Left renal pelvis (tissue), 4 donors: ENCODE data around the gene SYTL1. TPM values are rescaled to one million over a fixed set of nuclear protein-coding genes. Genes with fewer than 3 reads are reported as not detected.

Experiments used
- DNase-seq, 4 donors: peaks; one replicate each; pipeline ENCODE4 v3.0.0-alpha.2; 2013; ENCODE audit warnings: low read depth in 4 of 4, low spot score in 3 of 4
- polyA plus RNA-seq, 4 donors: library from polyadenylated mRNA; unstranded; fragments of 120-200 nt; gene quantifications; one replicate each; pipeline ENCODE4 v1.2.1, GENCODE V29; 2013; ENCODE audit not compliant: insufficient read length in 4 of 4

Gene SYTL1
- polyA plus RNA-seq, 4 donors, result 1.6 to 17.2 (median 8.7) TPM

GRCh38 chr1:27400082-27400962 lies 58.5 kb downstream of the SYTL1 start:
- no peak for DNase-seq

- DNase-seq, result no peak
These were observed 59.1 kb downstream of the SYTL1 start for GRCh38 chr1:27400963-27401341.

GRCh38 chr1:27402349-27402754 lies 60.5 kb downstream of the SYTL1 start:
- DNase-seq, result no peak

GRCh38 chr1:27403065-27403726 lies 61.4 kb downstream of the SYTL1 start:
- DNase-seq, result no peak

Other genes starting within 250 kb of the SYTL1 start
- 10 to 100 TPM; 25.2 to 28.9 (median 26.5) TPM for gene SLC9A1, start 186.9 kb upstream of the SYTL1 start, polyA plus RNA-seq
- 10 to 100 TPM; 38.4 to 51.5 (median 41.9) TPM for gene WDTC1, start 107.4 kb upstream of the SYTL1 start, polyA plus RNA-seq
- gene TMEM222, start 19.9 kb upstream of the SYTL1 start, polyA plus RNA-seq, result 10 to 100 TPM; 29.8 to 44.2 (median 35.2) TPM
- 10 to 100 TPM in 1 of 4 donors, 1 to 10 TPM in 3; 9.0 to 15.1 (median 9.5) TPM for gene MAP3K6, start 24.9 kb downstream of the SYTL1 start, polyA plus RNA-seq
- 1 to 10 TPM in 2 of 4 donors, under 1 TPM in 2; 0.85 to 1.7 (median 1.1) TPM for gene FCN3, start 32.8 kb downstream of the SYTL1 start, polyA plus RNA-seq
- under 1 TPM in 3 of 4 donors, not detected in 1; 0.20 to 0.26 (median 0.20) TPM for gene CD164L2, start 41.3 kb downstream of the SYTL1 start, polyA plus RNA-seq
- gene GPR3, start 50.6 kb downstream of the SYTL1 start, polyA plus RNA-seq, result 1 to 10 TPM in 2 of 4 donors, under 1 TPM in 2; 0.60 to 1.8 (median 0.99) TPM
- 100 to 1,000 TPM; 106 to 159 (median 139) TPM for gene WASF2, start 148.1 kb downstream of the SYTL1 start, polyA plus RNA-seq